HG02840 (cell line): Measurements from ENCODE around the gene TMEM183A.
"Not testable (repeated sequence)": the region's sequence is repeated elsewhere in the genome, so short reads cannot be mapped to it uniquely, and the experiment has no call there.

Source experiments
- ATAC-seq: cut with Tn5 transposase; IDR thresholded peaks from one replicate; pipeline ENCODE4 v1.9.1; 2021; ENCODE audit warnings: mild to moderate bottlenecking, moderate library complexity, moderate number of reproducible peaks; ENCODE audit not compliant: unreplicated experiment, low FRiP score

Gene TMEM183A

GRCh38 chr1:202987255-202987654, 19.9 kb upstream of the TMEM183A start:
- ATAC-seq = no peak

- ATAC-seq = no peak
Observed at GRCh38 chr1:202987922-202988583, 19.1 kb upstream of the TMEM183A start.

GRCh38 chr1:202989879-202990278, 17.3 kb upstream of the TMEM183A start:
- no peak for ATAC-seq

- ATAC-seq = no peak
Observed at GRCh38 chr1:202991112-202991511, 16.1 kb upstream of the TMEM183A start.

- ATAC-seq = no peak
Observed at GRCh38 chr1:202994756-202995155, 12.4 kb upstream of the TMEM183A start.

GRCh38 chr1:202998836-202999750, 8.1 kb upstream of the TMEM183A start:
- no peak for ATAC-seq

GRCh38 chr1:203000217-203000944, 6.8 kb upstream of the TMEM183A start:
- ATAC-seq = no peak

GRCh38 chr1:203001986-203002385, 5.2 kb upstream of the TMEM183A start:
- no peak for ATAC-seq

- ATAC-seq = no peak
Observed at GRCh38 chr1:203002951-203003350, 4.2 kb upstream of the TMEM183A start.

GRCh38 chr1:203005395-203006142, 1.6 kb upstream of the TMEM183A start:
- not testable (repeated sequence) for ATAC-seq

- no peak for ATAC-seq
Observed at GRCh38 chr1:203009185-203009584, 2.0 kb downstream of the TMEM183A start.

GRCh38 chr1:203011582-203011981, 4.4 kb downstream of the TMEM183A start:
- no peak for ATAC-seq

- ATAC-seq = no peak
Observed at GRCh38 chr1:203017061-203017460, 9.9 kb downstream of the TMEM183A start.

GRCh38 chr1:203017692-203018091, 10.5 kb downstream of the TMEM183A start:
- ATAC-seq = no peak

GRCh38 chr1:203022855-203023254, 15.7 kb downstream of the TMEM183A start:
- not testable (repeated sequence) for ATAC-seq

- no peak for ATAC-seq
Observed at GRCh38 chr1:203025686-203026030, 18.5 kb downstream of the TMEM183A start.

- no peak for ATAC-seq
Observed at GRCh38 chr1:203026031-203026665, 19.0 kb downstream of the TMEM183A start, which contains the start of gene PPFIA4. TSS of gene PPFIA4 (plus strand) at chr1:203026491. CDS start at chr1:203039009, 12,518 bp downstream.

- ATAC-seq = no peak
Observed at GRCh38 chr1:203026666-203027663, 19.8 kb downstream of the TMEM183A start.
